Esophagus muscularis mucosa (tissue), 4 donors: ENCODE data around the gene CEP192. TPM values are rescaled to one million over a fixed set of nuclear protein-coding genes. Genes with fewer than 3 reads are reported as not detected.

Experiments used
- DNase-seq: peaks from one replicate; pipeline ENCODE4 v3.0.0-alpha.2; 2017; ENCODE audit errors: extremely low spot score
- H3K27ac ChIP-seq, 4 donors: fragments of 200-600 bp; sonication (generic); replicated peaks in 1 of 4; 1 replicate in 3 of 4; 2 replicates in 1 of 4; pipeline ENCODE4 v1.5.1; 2016 to 2019; ENCODE audit warnings: mild to moderate bottlenecking in 1 of 4
- H3K27me3 ChIP-seq, 4 donors: fragments of 200-600 bp; sonication (generic); one replicate each; pipeline versions ENCODE4 v1.5.1 to v1.6.0; 2016 to 2019
- H3K36me3 ChIP-seq, 4 donors: fragments of 200-600 bp; sonication (generic); one replicate each; pipeline ENCODE4 v1.5.1; 2016 to 2019
- H3K4me1 ChIP-seq, 4 donors: fragments of 200-600 bp; sonication (generic); one replicate each; pipeline ENCODE4 v1.5.1; 2016 to 2019
- H3K4me3 ChIP-seq, 4 donors: fragments of 200-600 bp; sonication (generic); 1 replicate in 2 of 4; 2 replicates in 2 of 4; pipeline ENCODE4 v1.5.1; 2016 to 2019; ENCODE audit warnings: mild to moderate bottlenecking in 4 of 4, moderate library complexity in 1 of 4
- H3K9me3 ChIP-seq, 4 donors: fragments of 200-600 bp; sonication (generic); 1 replicate in 3 of 4; 2 replicates in 1 of 4; pipeline ENCODE4 v1.5.1; 2016 to 2019
- EP300 ChIP-seq: sonication (generic); formaldehyde crosslinking; IDR thresholded peaks from one replicate; pipeline ENCODE4 v1.6.1; 2017; ENCODE audit warnings: antibody characterized with exemption
- POLR2A ChIP-seq: fragments of 450-650 bp; IDR thresholded peaks from one replicate; pipeline ENCODE4 v1.6.1; 2017; ENCODE audit warnings: antibody characterized with exemption, moderate library complexity, mild to moderate bottlenecking, low read depth
- POLR2AphosphoS5 ChIP-seq, 2 donors: sonication (generic); formaldehyde crosslinking; IDR thresholded peaks; one replicate each; pipeline ENCODE4 v1.6.1; 2017; ENCODE audit warnings: antibody characterized with exemption in 2 of 2
- WGBS: methylation state at CpG from one replicate; pipeline ENCODE4 v1.1.5; 2018; 5-methylcytosine and 5-hydroxymethylcytosine counted together
- intact Hi-C: fragments of 100-400 bp; cut with DNase I; formaldehyde crosslinking; loops from one replicate; pipeline ENCODE4 v1.15.1; 2023
- total RNA-seq, 4 donors: library from RNA; depleted of rRNA; stranded (reverse); fragments of >200 nt; gene quantifications; one replicate each; pipeline versions ENCODE4 v1.1.0 to v1.2.1, GENCODE V29; 2016
- TF ChIP-seq, protein P1 (sequence below), 3 experiments: fragments of 200-600 bp in 2 of 3; fragments of 450-650 bp in 1 of 3; sonication (generic) in 2 of 3; IDR thresholded peaks; one replicate each; pipeline ENCODE4 v1.5.1; 2017 to 2019; ENCODE audit warnings: antibody characterized with exemption in 3 of 3, mild to moderate bottlenecking in 2 of 3, moderate library complexity in 1 of 3

CEP192 gene
- total RNA-seq, 4 donors from 2014 or later, result 18.7 to 21.6 (median 19.6) TPM

DNA sequence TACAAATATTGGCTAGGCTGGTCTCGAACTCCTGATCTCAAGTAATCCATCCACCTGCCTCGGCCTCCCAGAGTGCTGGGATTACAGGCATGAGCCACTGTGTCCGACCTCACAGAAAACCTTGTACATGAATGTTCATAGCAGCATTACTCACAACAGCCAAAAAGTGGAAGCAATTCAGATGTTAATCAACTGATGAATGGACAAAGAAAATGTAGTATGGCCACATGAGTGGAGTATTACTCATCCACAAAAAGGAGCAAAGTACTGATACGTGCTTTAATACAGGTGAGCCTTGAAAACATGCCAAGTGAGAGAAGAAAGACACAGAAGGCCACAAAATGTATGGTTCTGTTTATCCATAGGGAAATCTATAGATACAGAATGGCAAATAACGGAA lies 20.6 kb downstream of the CEP192 start:
- intact Hi-C loops, result no loop called here
- no peak for DNase-seq
- H3K27me3 ChIP-seq, result no peaks in the 10 kb centered on the region
- no peak overlapping the region for H3K27ac ChIP-seq
- WGBS, result 84% methylated on average over 5 of the region's 5 CpGs
- peaks cover 10 to 84% (median 70%) of the 10 kb centered on the region in 4 donors for H3K36me3 ChIP-seq
- no peak overlapping the region for H3K4me3 ChIP-seq
- no peaks in the 10 kb centered on the region for H3K9me3 ChIP-seq
- no peaks in the 10 kb centered on the region for H3K4me1 ChIP-seq
- TF ChIP-seq, protein P1, sequence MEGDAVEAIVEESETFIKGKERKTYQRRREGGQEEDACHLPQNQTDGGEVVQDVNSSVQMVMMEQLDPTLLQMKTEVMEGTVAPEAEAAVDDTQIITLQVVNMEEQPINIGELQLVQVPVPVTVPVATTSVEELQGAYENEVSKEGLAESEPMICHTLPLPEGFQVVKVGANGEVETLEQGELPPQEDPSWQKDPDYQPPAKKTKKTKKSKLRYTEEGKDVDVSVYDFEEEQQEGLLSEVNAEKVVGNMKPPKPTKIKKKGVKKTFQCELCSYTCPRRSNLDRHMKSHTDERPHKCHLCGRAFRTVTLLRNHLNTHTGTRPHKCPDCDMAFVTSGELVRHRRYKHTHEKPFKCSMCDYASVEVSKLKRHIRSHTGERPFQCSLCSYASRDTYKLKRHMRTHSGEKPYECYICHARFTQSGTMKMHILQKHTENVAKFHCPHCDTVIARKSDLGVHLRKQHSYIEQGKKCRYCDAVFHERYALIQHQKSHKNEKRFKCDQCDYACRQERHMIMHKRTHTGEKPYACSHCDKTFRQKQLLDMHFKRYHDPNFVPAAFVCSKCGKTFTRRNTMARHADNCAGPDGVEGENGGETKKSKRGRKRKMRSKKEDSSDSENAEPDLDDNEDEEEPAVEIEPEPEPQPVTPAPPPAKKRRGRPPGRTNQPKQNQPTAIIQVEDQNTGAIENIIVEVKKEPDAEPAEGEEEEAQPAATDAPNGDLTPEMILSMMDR (IDR thresholded peaks at IDR 0.05), result no peak
- no peak for TF ChIP-seq POLR2AphosphoS5 (IDR thresholded peaks at IDR 0.05)
- TF ChIP-seq EP300, result no peak
- no peak for TF ChIP-seq POLR2A

DNA sequence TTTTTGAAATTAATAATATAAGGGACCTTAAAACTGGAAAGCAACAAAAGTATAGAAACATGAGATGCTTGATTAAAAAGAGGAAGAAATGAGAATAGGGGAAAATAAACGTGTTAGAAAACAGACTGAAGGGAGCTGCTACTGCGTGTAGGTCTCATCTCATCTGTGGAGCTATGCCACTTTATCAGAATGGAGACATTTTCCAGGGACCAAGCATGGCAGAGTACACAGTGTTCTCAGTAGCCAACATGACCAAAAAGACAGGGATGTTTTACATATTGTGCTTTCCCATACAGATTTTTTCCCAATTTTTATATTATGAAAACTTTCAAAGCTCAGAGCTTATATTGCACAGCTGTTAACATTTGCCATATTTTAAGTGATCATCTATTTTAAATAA lies 23.1 kb downstream of the CEP192 start:
- DNase-seq, result no peak
- 78% methylated on average over 2 of the region's 2 CpGs for WGBS
- TF ChIP-seq POLR2A, result no peak
- Histone ChIP-seq H3K4me1 (no peaks in the 10 kb centered on the region), H3K27ac (no peak overlapping the region), H3K27me3 (no peaks in the 10 kb centered on the region), H3K9me3 (no peaks in the 10 kb centered on the region), H3K36me3 (peaks cover 24 to 98% (median 77%) of the 10 kb centered on the region in 4 donors), H3K4me3 (no peak overlapping the region)
- intact Hi-C loops, result no loop called here

DNA sequence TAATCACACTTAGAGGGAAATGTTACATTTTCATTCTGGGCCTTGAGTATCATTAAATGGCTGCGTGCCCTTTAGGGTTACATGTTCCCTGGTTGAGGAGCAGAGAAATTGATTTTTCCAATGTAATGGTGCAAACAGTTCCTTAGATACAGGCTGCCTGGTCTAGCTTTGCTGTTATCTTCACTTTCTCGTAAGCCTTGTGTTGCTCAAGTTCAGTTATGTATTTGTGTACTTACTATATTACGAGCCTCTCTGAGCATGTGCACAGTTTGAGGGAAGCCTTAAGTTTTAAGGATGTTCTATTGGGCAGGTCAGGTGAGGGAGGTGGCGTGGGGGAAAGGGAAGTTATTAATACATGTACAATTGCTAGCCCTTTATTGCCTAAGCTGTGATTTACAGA lies 23.7 kb downstream of the CEP192 start:
- Histone ChIP-seq H3K4me1 (no peaks in the 10 kb centered on the region), H3K36me3 (peaks cover 28 to 98% (median 77%) of the 10 kb centered on the region in 4 donors), H3K9me3 (no peaks in the 10 kb centered on the region), H3K4me3 (no peak overlapping the region), H3K27ac (no peak overlapping the region), H3K27me3 (no peaks in the 10 kb centered on the region)
- 96% methylated on average over 4 of the region's 4 CpGs for WGBS
- TF ChIP-seq EP300, result no peak
- DNase-seq, result no peak
- intact Hi-C loops, result no loop called here

DNA sequence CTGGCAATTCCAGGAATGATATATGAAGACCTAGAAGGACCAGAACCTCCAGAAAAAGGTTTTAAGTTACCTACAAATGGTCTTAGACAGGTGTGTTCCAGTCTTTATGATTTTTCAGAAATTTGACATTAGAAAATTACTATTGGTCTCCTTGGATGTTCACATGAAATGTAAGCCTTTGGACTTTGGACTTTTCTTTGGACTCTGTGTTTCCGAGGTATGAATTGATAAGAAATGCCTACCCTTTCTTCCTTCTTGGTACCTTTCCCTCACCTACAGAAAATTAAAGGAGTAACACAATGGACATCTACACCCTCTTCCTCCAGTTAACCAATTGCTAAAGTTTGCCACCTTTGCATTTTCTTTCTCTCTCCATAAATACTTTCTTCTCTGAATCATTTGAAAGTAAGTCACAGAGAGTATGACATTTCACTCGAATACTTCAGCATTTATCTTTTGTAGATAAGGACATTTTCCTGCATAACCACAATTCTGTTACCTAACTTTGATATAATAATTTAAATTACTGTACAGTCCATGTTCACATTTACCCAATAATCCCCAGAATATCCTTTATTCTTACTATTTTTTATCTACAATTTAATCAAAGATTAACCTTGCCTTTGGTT lies 26.2 kb downstream of the CEP192 start:
- H3K27ac ChIP-seq, result no peak overlapping the region
- WGBS, result 91% methylated on average over 2 of the region's 2 CpGs
- H3K36me3 ChIP-seq, result peaks cover 31 to 87% (median 67%) of the 10 kb centered on the region in 4 donors
- no peak for DNase-seq
- intact Hi-C loops, result no loop called here
- H3K9me3 ChIP-seq, result peaks cover 0 to 3% (median 0%) of the 10 kb centered on the region in 4 donors
- no peak overlapping the region for H3K4me3 ChIP-seq
- H3K27me3 ChIP-seq, result no peaks in the 10 kb centered on the region
- TF ChIP-seq EP300, result no peak
- TF ChIP-seq, protein P1 (IDR thresholded peaks at IDR 0.05), result no peak
- TF ChIP-seq POLR2A, result no peak
- no peak for TF ChIP-seq POLR2AphosphoS5 (IDR thresholded peaks at IDR 0.05)
- no peaks in the 10 kb centered on the region for H3K4me1 ChIP-seq

DNA sequence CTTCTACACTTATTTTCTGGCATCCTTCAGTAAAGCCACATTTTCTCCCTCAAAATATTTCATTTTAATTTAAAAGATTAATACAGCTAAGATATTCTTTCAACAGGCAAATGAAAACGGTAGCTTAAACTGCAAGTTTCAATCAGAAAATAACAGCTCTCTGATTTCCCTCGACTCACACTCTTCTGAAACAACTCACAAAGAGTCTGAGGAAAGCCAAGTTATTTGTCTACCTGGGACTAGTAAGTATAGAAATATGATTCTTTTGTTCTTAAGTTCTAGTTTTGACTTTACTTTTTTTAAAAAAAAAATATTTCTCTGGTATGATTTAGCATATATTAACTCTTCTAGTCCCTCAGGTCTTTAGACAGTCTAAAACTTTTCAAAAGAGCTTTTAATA lies 27.2 kb downstream of the CEP192 start:
- peaks cover 33 to 82% (median 62%) of the 10 kb centered on the region in 4 donors for H3K36me3 ChIP-seq
- TF ChIP-seq EP300 (no peak), POLR2A (no peak)

DNA sequence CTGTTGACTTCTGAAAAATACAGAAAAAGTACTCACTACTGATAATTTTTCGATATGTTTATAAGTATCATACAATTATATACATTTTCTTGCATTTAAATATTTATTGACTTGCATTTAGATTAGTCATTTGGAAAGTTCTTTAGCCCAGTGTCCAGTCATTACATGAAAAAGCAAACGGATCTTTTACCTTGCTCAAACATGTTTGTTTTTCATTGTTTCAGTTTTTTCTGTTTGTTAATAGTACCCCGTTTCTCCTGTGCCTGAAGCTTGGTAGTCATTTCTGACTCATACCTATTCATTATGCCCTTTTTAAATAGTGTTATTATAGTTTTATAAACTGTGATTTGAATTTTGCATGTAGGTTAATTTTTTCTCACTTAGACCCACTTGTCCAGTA lies 28.1 kb downstream of the CEP192 start:
- Histone ChIP-seq H3K9me3 (peaks cover 0 to 5% (median 0%) of the 10 kb centered on the region in 4 donors), H3K27ac (no peak overlapping the region), H3K4me1 (no peaks in the 10 kb centered on the region), H3K36me3 (peaks cover 33 to 78% (median 61%) of the 10 kb centered on the region in 4 donors), H3K27me3 (no peaks in the 10 kb centered on the region), H3K4me3 (no peak overlapping the region)
- no peak for DNase-seq
- TF ChIP-seq EP300 (no peak), POLR2AphosphoS5 (IDR thresholded peaks at IDR 0.05) (no peak), POLR2A (no peak)
- TF ChIP-seq, protein P1 (IDR thresholded peaks at IDR 0.05), result no peak
- 77% methylated on average over 3 of the region's 3 CpGs for WGBS
- intact Hi-C loops, result no loop called here

More for the DNA sequence above, 27.2 kb downstream of the CEP192 start:
- Histone ChIP-seq H3K4me1 (no peaks in the 10 kb centered on the region), H3K9me3 (peaks cover 0 to 5% (median 0%) of the 10 kb centered on the region in 4 donors), H3K27ac (no peak overlapping the region), H3K4me3 (no peak overlapping the region), H3K27me3 (no peaks in the 10 kb centered on the region)
- no peak for DNase-seq
- 94% methylated on average over 2 of the region's 2 CpGs for WGBS
- intact Hi-C loops, result no loop called here
